Right lobe of liver (tissue), 6 donors: ENCODE measurements around the gene ABCD4. TPM values are rescaled to one million over a fixed set of nuclear protein-coding genes. Genes with fewer than 3 reads are reported as not detected.

ENCODE experiments used
- ATAC-seq, 4 donors: fragments of 200-7000 bp; cut with Tn5 transposase; one replicate each; pipeline ENCODE4 v1.9.1; 2020; ENCODE audit warnings: mild to moderate bottlenecking in 4 of 4, moderate library complexity in 4 of 4
- DNase-seq, 3 donors: peaks; one replicate each; pipeline ENCODE4 v3.0.0-alpha.2; 2020
- H3K27ac ChIP-seq, 3 donors: fragments of 200-600 bp; one replicate each; pipeline ENCODE4 v1.8.0; 2022
- H3K27me3 ChIP-seq, 2 donors: fragments of 200-600 bp; one replicate each; pipeline ENCODE4 v1.8.0; 2022
- H3K36me3 ChIP-seq, 4 donors: fragments of 200-600 bp; sonication (generic) in 1 of 4; one replicate each; pipeline versions ENCODE4 v1.5.1 to v1.8.0; 2017 to 2022; ENCODE audit warnings: control low read depth in 1 of 4
- H3K4me1 ChIP-seq, 4 donors: fragments of 200-600 bp; sonication (generic) in 1 of 4; one replicate each; pipeline versions ENCODE4 v1.5.1 to v1.8.0; 2017 to 2022; ENCODE audit warnings: control low read depth in 1 of 4
- H3K4me3 ChIP-seq, 3 donors: fragments of 200-600 bp; one replicate each; pipeline ENCODE4 v1.8.0; 2022
- H3K9me3 ChIP-seq, 4 donors: fragments of 200-600 bp; sonication (generic) in 1 of 4; one replicate each; pipeline versions ENCODE4 v1.5.1 to v1.8.0; 2017 to 2022; ENCODE audit warnings: control low read depth in 1 of 4
- POLR2A ChIP-seq: fragments of 450-650 bp; IDR thresholded peaks from one replicate; pipeline ENCODE4 v1.6.1; 2017; ENCODE audit warnings: antibody characterized with exemption, mild to moderate bottlenecking
- WGBS: methylation state at CpG from one replicate; pipeline ENCODE4 v1.1.6; 2018; ENCODE audit warnings: low coverage, low lambda C conversion rate; ENCODE audit not compliant: insufficient coverage; ENCODE audit errors: missing lambda C conversion rate; 5-methylcytosine and 5-hydroxymethylcytosine counted together
- intact Hi-C, 2 donors: fragments of 100-400 bp; cut with DNase I; formaldehyde crosslinking; loops; one replicate each; pipeline versions ENCODE4 v1.11.2 to v1.14.1; 2022
- total RNA-seq, 6 experiments: library from RNA; depleted of rRNA in 2 of 6; stranded (reverse); fragments of >200 nt in 2 of 6; fragmentation: NEBNext Ultra II Directional in 3 of 6; extraction: Animal tissue kit (Norgen Biotek cat#: 25700) in 3 of 6; gene quantifications; one replicate each; pipeline versions ENCODE4 v1.1.0 to v1.2.4, GENCODE V29; 2016 to 2023
- TF ChIP-seq, protein P1 (sequence below), 4 donors: fragments of 200-600 bp in 3 of 4; fragments of 450-650 bp in 1 of 4; IDR thresholded peaks; one replicate each; pipeline versions ENCODE4 v1.5.1 to v1.8.0; 2016 to 2022; ENCODE audit warnings: antibody characterized with exemption in 4 of 4, mild to moderate bottlenecking in 2 of 4
- donor health status: DM: no; HTN: yes; CAD: no.
- donor health status: DM: no; HTN: no; CAD: no.
- donor health status: DM: no; HTN: no; CAD: no.
- donor health status: DM: no; HTN: yes; CAD: no.
- donor health status: DM: no; HTN: yes; CAD: no.

Gene ABCD4
- total RNA-seq, 6 experiments from 2014 or later, result 20.3 to 39.3 (median 32.2) TPM

DNA sequence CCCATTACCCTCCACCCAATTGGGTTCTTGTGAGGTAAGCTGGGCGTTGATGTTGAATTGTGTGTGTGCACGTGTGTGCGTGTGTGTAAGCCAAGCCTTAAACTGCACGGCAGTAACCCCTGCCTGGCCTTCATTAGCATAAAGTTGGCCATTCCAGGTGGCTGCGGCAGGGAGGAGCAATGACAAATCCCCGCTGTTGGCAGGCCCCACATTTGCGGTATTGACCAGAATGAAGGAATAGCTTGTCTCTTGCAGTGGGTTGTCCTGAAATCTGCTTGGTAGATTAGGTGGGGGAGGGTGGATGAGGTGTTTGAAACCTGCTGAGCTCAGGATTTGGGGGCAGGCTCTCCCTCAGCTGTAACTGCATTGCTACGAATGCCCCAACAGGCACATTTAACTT lies 56.2 kb downstream of the ABCD4 start:
- intact Hi-C loops, result loop anchor here in 1 of 2 donors (5.0 kb wide), 1 partner anchor 134 kb away; no protein-coding TSS in a partner anchor
- no peak overlapping the region for H3K27ac ChIP-seq
- no peak for ATAC-seq
- DNase-seq, result no peak
- H3K4me1 ChIP-seq, result peaks cover 0 to 5% (median under 1%) of the 10 kb centered on the region in 4 donors
- H3K4me3 ChIP-seq, result no peak overlapping the region
- TF ChIP-seq, protein P1, sequence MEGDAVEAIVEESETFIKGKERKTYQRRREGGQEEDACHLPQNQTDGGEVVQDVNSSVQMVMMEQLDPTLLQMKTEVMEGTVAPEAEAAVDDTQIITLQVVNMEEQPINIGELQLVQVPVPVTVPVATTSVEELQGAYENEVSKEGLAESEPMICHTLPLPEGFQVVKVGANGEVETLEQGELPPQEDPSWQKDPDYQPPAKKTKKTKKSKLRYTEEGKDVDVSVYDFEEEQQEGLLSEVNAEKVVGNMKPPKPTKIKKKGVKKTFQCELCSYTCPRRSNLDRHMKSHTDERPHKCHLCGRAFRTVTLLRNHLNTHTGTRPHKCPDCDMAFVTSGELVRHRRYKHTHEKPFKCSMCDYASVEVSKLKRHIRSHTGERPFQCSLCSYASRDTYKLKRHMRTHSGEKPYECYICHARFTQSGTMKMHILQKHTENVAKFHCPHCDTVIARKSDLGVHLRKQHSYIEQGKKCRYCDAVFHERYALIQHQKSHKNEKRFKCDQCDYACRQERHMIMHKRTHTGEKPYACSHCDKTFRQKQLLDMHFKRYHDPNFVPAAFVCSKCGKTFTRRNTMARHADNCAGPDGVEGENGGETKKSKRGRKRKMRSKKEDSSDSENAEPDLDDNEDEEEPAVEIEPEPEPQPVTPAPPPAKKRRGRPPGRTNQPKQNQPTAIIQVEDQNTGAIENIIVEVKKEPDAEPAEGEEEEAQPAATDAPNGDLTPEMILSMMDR (IDR thresholded peaks at IDR 0.05), result no peak
- TF ChIP-seq POLR2A, result no peak
- peaks cover 2 to 17% of the 10 kb centered on the region in 2 donors for H3K27me3 ChIP-seq
- H3K36me3 ChIP-seq, result no peaks in the 10 kb centered on the region
- 79% methylated on average over 6 of the region's 8 CpGs for WGBS
- no peaks in the 10 kb centered on the region for H3K9me3 ChIP-seq

DNA sequence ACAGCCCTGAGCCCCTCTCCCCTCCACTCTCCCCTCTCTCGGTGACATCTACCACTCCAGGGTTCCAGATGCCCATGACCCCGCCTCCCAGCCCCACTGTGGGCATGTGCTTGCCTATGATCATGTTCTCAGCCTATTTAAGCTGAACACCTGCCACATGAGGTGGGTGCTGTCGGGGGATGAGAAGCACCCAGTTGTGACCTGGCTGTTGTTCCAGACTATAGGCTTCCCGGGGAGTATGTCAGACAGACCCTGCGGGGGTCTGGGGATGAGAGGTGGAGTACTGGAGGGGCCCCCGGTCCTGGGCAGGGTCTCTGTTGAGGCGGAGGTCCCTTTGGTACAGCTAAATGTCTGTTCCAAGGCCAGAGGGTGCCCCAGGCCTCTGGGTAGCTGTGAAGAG lies 57.4 kb downstream of the ABCD4 start:
- Histone ChIP-seq H3K27ac (no peak overlapping the region), H3K27me3 (peaks cover 13 to 29% of the 10 kb centered on the region in 2 donors), H3K36me3 (no peaks in the 10 kb centered on the region), H3K4me1 (peaks cover 0 to 18% (median 7%) of the 10 kb centered on the region in 4 donors), H3K9me3 (no peaks in the 10 kb centered on the region), H3K4me3 (no peak overlapping the region)
- no peak for TF ChIP-seq POLR2A
- TF ChIP-seq, protein P1 (IDR thresholded peaks at IDR 0.05), result no peak
- no peak for ATAC-seq
- intact Hi-C loops, result loop anchor here in 1 of 2 donors (5.0 kb wide), 1 partner anchor 133 kb away; no protein-coding TSS in a partner anchor
- no peak for DNase-seq
- 80% methylated on average over 3 of the region's 7 CpGs for WGBS

DNA sequence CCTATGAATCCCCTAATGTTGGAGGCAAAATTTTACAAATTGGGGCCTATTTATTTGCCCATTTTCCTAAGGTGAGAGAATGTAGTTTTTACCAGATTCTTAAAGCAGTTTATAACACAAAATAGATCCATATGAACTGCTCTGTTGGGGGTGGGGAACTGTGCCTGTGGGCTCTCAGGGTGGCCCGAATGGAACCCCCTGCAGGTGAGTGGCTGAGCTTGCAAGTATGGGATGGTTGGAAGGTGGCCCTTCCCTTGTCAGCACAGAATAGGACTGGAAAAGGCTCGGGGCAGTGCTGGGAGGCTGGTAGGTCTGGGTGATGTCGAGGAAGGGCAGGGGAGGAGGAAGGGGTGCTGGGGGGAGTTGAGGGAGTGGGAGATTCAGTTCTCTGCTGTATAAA lies 58.6 kb downstream of the ABCD4 start:
- intact Hi-C loops, result no loop called here
- DNase-seq, result no peak
- no peak for TF ChIP-seq POLR2A
- TF ChIP-seq, protein P1 (IDR thresholded peaks at IDR 0.05), result no peak
- Histone ChIP-seq H3K36me3 (no peaks in the 10 kb centered on the region), H3K27me3 (peaks cover 21 to 30% of the 10 kb centered on the region in 2 donors), H3K4me1 (peaks cover 0 to 23% (median 9%) of the 10 kb centered on the region in 4 donors), H3K27ac (no peak overlapping the region), H3K9me3 (no peaks in the 10 kb centered on the region), H3K4me3 (no peak overlapping the region)
- 15% methylated on average over 1 of the region's 3 CpGs for WGBS
- ATAC-seq, result no peak

DNA sequence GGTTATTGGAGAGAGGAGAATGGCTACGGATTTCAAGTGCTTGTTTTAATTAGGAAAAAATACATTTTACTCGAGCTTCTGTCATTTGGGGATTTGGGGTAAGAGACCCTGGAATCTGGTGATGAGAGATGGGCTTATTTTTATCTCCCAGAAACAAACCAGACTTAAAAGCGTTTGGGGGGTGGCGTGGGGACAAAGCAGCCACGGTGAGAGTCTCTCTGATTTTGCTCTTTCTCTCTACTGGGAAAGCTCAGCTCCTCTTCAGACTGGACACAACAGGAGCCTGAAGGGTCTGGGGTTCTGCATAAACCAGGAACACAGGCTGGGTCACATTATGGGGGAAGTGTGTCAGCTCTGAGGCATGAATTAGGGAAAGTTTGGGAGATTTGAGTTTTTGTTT lies 59.7 kb downstream of the ABCD4 start:
- 25% methylated on average over 5 of the region's 5 CpGs for WGBS
- TF ChIP-seq POLR2A, result no peak
- TF ChIP-seq, protein P1 (IDR thresholded peaks at IDR 0.05), result no peak
- Histone ChIP-seq H3K27me3 (peaks cover 23 to 30% of the 10 kb centered on the region in 2 donors), H3K9me3 (no peaks in the 10 kb centered on the region), H3K27ac (no peak overlapping the region), H3K36me3 (no peaks in the 10 kb centered on the region), H3K4me3 (no peak overlapping the region), H3K4me1 (peaks cover 0 to 23% (median 9%) of the 10 kb centered on the region in 4 donors)
- intact Hi-C loops, result no loop called here
- DNase-seq (no peak), ATAC-seq (no peak)

DNA sequence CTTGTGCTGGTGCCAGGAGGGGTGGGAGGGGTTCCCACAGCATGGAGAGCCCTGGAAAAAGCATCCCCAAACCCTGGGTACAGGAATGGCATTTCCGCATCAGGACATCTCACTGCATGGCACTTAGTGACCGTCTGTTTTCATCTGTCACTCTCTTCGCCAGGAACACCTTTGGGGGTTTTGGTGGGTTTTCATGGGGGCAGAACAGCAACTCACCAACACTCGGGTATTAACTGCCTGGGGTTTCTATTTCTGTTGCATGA lies 60.0 kb downstream of the ABCD4 start:
- DNase-seq (no peak), ATAC-seq (no peak)
- WGBS, result 34% methylated on average over 4 of the region's 4 CpGs
- Histone ChIP-seq H3K4me3 (no peak overlapping the region), H3K4me1 (peaks cover 0 to 23% (median 9%) of the 10 kb centered on the region in 4 donors), H3K9me3 (no peaks in the 10 kb centered on the region), H3K27ac (no peak overlapping the region), H3K27me3 (peaks cover 23 to 30% of the 10 kb centered on the region in 2 donors), H3K36me3 (no peaks in the 10 kb centered on the region)
- intact Hi-C loops, result no loop called here
- no peak for TF ChIP-seq POLR2A
- TF ChIP-seq, protein P1 (IDR thresholded peaks at IDR 0.05), result no peak
